IPS-NIHi11 (cell line): ENCODE data around the gene GRK7.

Source experiments
- DNase-seq: peaks from one replicate; pipeline ENCODE4 v3.0.0; 2012; ENCODE audit warnings: mixed read lengths, low spot score

The GRK7 gene

GRCh38 chr3:141763088-141763750 is at the start of gene GRK7:
Gene GRK7 (plus strand): TSS chr3:141763408. CDS start chr3:141778285, 14,877 bp downstream.
- no peak for DNase-seq

GRCh38 chr3:141714671-141715070 is 48.5 kb upstream of the GRK7 start:
- no peak for DNase-seq

- DNase-seq: no peak
These were observed 41.1 kb upstream of the GRK7 start for GRCh38 chr3:141722081-141722480.

GRCh38 chr3:141722648-141723047 is 40.6 kb upstream of the GRK7 start:
- DNase-seq: no peak

- no peak for DNase-seq
These were observed 40.0 kb upstream of the GRK7 start for GRCh38 chr3:141723255-141723654.

GRCh38 chr3:141724186-141724585 is 39.0 kb upstream of the GRK7 start:
- DNase-seq: no peak

GRCh38 chr3:141725036-141725435 is 38.2 kb upstream of the GRK7 start:
- DNase-seq: no peak

- DNase-seq: no peak
These were observed 36.7 kb upstream of the GRK7 start for GRCh38 chr3:141726483-141726882.

- no peak for DNase-seq
These were observed 34.8 kb upstream of the GRK7 start for GRCh38 chr3:141728355-141728892.

- DNase-seq: no peak
These were observed 34.0 kb upstream of the GRK7 start for GRCh38 chr3:141729240-141729639.

GRCh38 chr3:141735176-141735575 is 28.0 kb upstream of the GRK7 start:
- no peak for DNase-seq

GRCh38 chr3:141735770-141736465 is 27.3 kb upstream of the GRK7 start:
- DNase-seq: no peak

- DNase-seq: no peak
These were observed 26.1 kb upstream of the GRK7 start for GRCh38 chr3:141737093-141737492.

GRCh38 chr3:141737678-141738021 is 25.6 kb upstream of the GRK7 start:
- DNase-seq: no peak

GRCh38 chr3:141738022-141738890 is 25.0 kb upstream of the GRK7 start, which contains the start of gene RNF7:
Gene RNF7 (plus strand): TSS chr3:141738298. CDS start chr3:141738342, 44 bp downstream.
- DNase-seq: peak; percentile 98

GRCh38 chr3:141738891-141739363 is 24.3 kb upstream of the GRK7 start:
- DNase-seq: no peak

GRCh38 chr3:141739731-141740130 is 23.5 kb upstream of the GRK7 start:
- DNase-seq: no peak

GRCh38 chr3:141740349-141740748 is 22.9 kb upstream of the GRK7 start:
- no peak for DNase-seq

- DNase-seq: no peak
These were observed 19.9 kb upstream of the GRK7 start for GRCh38 chr3:141743305-141743704.

GRCh38 chr3:141746962-141747361 is 16.2 kb upstream of the GRK7 start:
- DNase-seq: no peak

GRCh38 chr3:141753399-141753798 is 9.8 kb upstream of the GRK7 start:
- DNase-seq: no peak

- DNase-seq: no peak
These were observed 9.2 kb upstream of the GRK7 start for GRCh38 chr3:141754032-141754431.
